K562 (cell line): ENCODE results near the gene SULT1A1. TPM values are rescaled to one million over a fixed set of nuclear protein-coding genes. Genes with fewer than 3 reads are reported as not detected.

ENCODE experiments used
- ATAC-seq: fragments of 200-7000 bp; cut with Tn5 transposase; 3 replicates; pipeline ENCODE4 v1.9.1; 2020; ENCODE audit warnings: moderate library complexity
- BruUV-seq: library from RNA; stranded (reverse); fragments of 400-500 nt; replicated peaks from 2 replicates; lab custom pipeline; 2021; lab: Mats Ljungman, UMichigan
- CTCF ChIA-PET: fragments of 300-600 bp; formaldehyde crosslinking; extraction: SDS; loops from one replicate; lab custom pipeline; 2021; ENCODE audit warnings: low intra/inter-chr PET ratio; lab: Yijun Ruan, JAX
- POLR2A ChIA-PET: fragments of 300-600, 350-650 bp; sonication (Branson Sonifier 250); formaldehyde crosslinking; extraction: SDS; loops from one replicate; lab custom pipeline; 2021; ENCODE audit warnings: antibody characterized with exemption, inconsistent platforms; lab: Yijun Ruan, JAX
- DNase-seq, 4 experiments: peaks; one replicate each; pipeline versions ENCODE4 v3.0.0 to v3.0.0-alpha.2; 2011 to 2018; ENCODE audit warnings: low spot score in 3 of 4, mixed read lengths in 3 of 4; ENCODE audit errors: extremely low read depth in 1 of 4
- FAIRE-seq: peaks from 2 replicates; lab custom pipeline; 2011; peaks lifted over from hg19 to GRCh38; lab: Jason Lieb, UNC
- H2AFZ ChIP-seq: 2 replicates; pipeline ENCODE4 v1.6.0; 2011; ENCODE audit warnings: low read depth, low read length, control low read depth, inconsistent platforms
- H3K27ac ChIP-seq: fragments of 200-600 bp; 3 replicates; pipeline ENCODE4 v1.8.0; 2011; ENCODE audit warnings: low read depth, mild to moderate bottlenecking, control low read depth, inconsistent platforms, low read length, moderate library complexity, mixed read lengths; ENCODE audit errors: extremely low read depth
- H3K27me3 ChIP-seq, 2 experiments: fragments of 300-600 bp in 1 of 2; 2 replicates in 1 of 2; 3 replicates in 1 of 2; pipeline versions ENCODE4 v1.6.0 to v1.8.0; 2011; ENCODE audit warnings: inconsistent platforms in 2 of 2, low read length in 2 of 2, mild to moderate bottlenecking in 1 of 2, mixed read lengths in 1 of 2, moderate library complexity in 1 of 2; ENCODE audit not compliant: control insufficient read depth in 2 of 2, insufficient read depth in 2 of 2
- H3K36me3 ChIP-seq: fragments of 300-600 bp; 3 replicates; pipeline ENCODE4 v1.8.0; 2011; ENCODE audit warnings: mild to moderate bottlenecking, low read length, inconsistent platforms; ENCODE audit not compliant: control insufficient read depth, insufficient read depth
- H3K4me1 ChIP-seq, 2 experiments: fragments of 200-600 bp in 1 of 2; replicated peaks in 1 of 2; 2 replicates in 1 of 2; 3 replicates in 1 of 2; pipeline versions ENCODE4 v1.5.1 to v1.8.0; 2011; ENCODE audit warnings: inconsistent platforms in 2 of 2, low read length in 2 of 2, mild to moderate bottlenecking in 1 of 2, mixed read lengths in 1 of 2, moderate library complexity in 1 of 2; ENCODE audit not compliant: control insufficient read depth in 2 of 2, insufficient read depth in 2 of 2
- H3K4me2 ChIP-seq: 2 replicates; pipeline ENCODE4 v1.6.1; 2011; ENCODE audit warnings: low read length, control low read depth, inconsistent platforms, mixed read lengths; ENCODE audit not compliant: insufficient read depth
- H3K4me3 ChIP-seq: fragments of 200-600 bp; sonication (generic), shearing (Covaris generic); 2 replicates; pipeline ENCODE4 v1.5.1; 2016; ENCODE audit warnings: control low read depth, inconsistent platforms
- H3K79me2 ChIP-seq: fragments of 200-600 bp; 3 replicates; pipeline ENCODE4 v1.8.0; 2011; ENCODE audit warnings: low read length, inconsistent platforms; ENCODE audit not compliant: control insufficient read depth, insufficient read depth
- H3K9ac ChIP-seq, 2 experiments: 2 replicates each; pipeline versions ENCODE4 v1.6.0 to v1.6.1; 2011; ENCODE audit warnings: low read depth in 2 of 2, low read length in 2 of 2, control low read depth in 1 of 2, inconsistent platforms in 1 of 2, mild to moderate bottlenecking in 1 of 2, mixed read lengths in 1 of 2; ENCODE audit not compliant: insufficient read depth in 1 of 2
- H3K9me1 ChIP-seq: one replicate; pipeline ENCODE4 v1.6.0; 2011; ENCODE audit warnings: inconsistent platforms, mild to moderate bottlenecking, low read length, moderate library complexity; ENCODE audit not compliant: control insufficient read depth, insufficient read depth
- H3K9me3 ChIP-seq: replicated peaks from 2 replicates; pipeline ENCODE4 v1.5.1; 2011; ENCODE audit warnings: low read depth, low read length, inconsistent platforms; ENCODE audit not compliant: control insufficient read depth, insufficient read depth
- H4K20me1 ChIP-seq: replicated peaks from 2 replicates; pipeline ENCODE4 v1.6.1; 2011; ENCODE audit warnings: low read length, inconsistent platforms, mixed read lengths; ENCODE audit not compliant: control insufficient read depth, insufficient read depth
- ARID1B ChIP-seq: fragments of 450-650 bp; IDR thresholded peaks from 2 replicates; pipeline ENCODE4 v1.6.1; 2016; ENCODE audit warnings: antibody characterized with exemption, mild to moderate bottlenecking, inconsistent platforms
- EZH2 ChIP-seq: IDR thresholded peaks from 2 replicates; pipeline ENCODE4 v1.6.1; 2012; ENCODE audit warnings: low read depth, mild to moderate bottlenecking, inconsistent platforms, low read length, borderline replicate concordance
- RBM22 ChIP-seq: fragments of 200-400 bp; formaldehyde crosslinking; IDR thresholded peaks from 2 replicates; pipeline ENCODE4 v1.6.1; 2018; ENCODE audit warnings: low read length, low read depth; ENCODE audit not compliant: poor library complexity, severe bottlenecking
- SETDB1 ChIP-seq: IDR thresholded peaks from one replicate; pipeline ENCODE4 v1.6.1; 2012; ENCODE audit warnings: low read length, control low read depth, inconsistent platforms
- ZNF280B ChIP-seq: fragments of 250-450 bp; sonication (Bioruptor Pico); IDR thresholded peaks from 2 replicates; pipeline ENCODE4 v1.5.1; 2021; ENCODE audit warnings: mild to moderate bottlenecking
- WGBS: fragments of 100-300 bp; shearing (Covaris generic); methylation state at CpG from one replicate; pipeline ENCODE4 v1.1.6; 2016; ENCODE audit warnings: low coverage, mixed read lengths; ENCODE audit not compliant: insufficient coverage; ENCODE audit errors: missing lambda C conversion rate; 5-methylcytosine and 5-hydroxymethylcytosine counted together
- in situ Hi-C: fragments of 300-500 bp; cut with MboI; formaldehyde crosslinking; loops from 4 replicates; pipeline ENCODE4 v1.15.0; 2018; ENCODE audit warnings: inconsistent platforms, mixed read lengths
- intact Hi-C: fragments of 100-400 bp; cut with micrococcal nuclease; formaldehyde crosslinking; loops from 2 replicates; pipeline ENCODE4 v1.14.2; 2022
- polyA plus RNA-seq, 8 experiments: library from polyadenylated mRNA; depleted of rRNA in 4 of 8; stranded (reverse) in 5 of 8; unstranded in 3 of 8; fragments of >200 nt; fragmentation: Nextera tagmentation in 2 of 8; fragmentation: Illumina TruSeq in 1 of 8; extraction: Ambion mirVana in 2 of 8; extraction: Trizol in 1 of 8; gene quantifications; 2 replicates each; pipeline versions ENCODE4 v1.2.1 to v1.2.3, GENCODE V29; 2011 to 2014; ENCODE audit warnings: inconsistent platforms in 1 of 8, missing spikeins in 1 of 8
- total RNA-seq, 7 experiments: library from RNA; depleted of rRNA in 6 of 7; stranded (reverse); fragments of >200 nt in 6 of 7; fragmentation: Illumina TruSeq in 2 of 7; extraction: Trizol in 2 of 7; gene quantifications; 2 replicates each; pipeline versions ENCODE4 v1.2.1 to v1.2.3, GENCODE V29; 2011 to 2021; ENCODE audit warnings: low replicate concordance in 1 of 7
- TF ChIP-seq, protein P1 (sequence below): fragments of 250-450 bp; sonication (Bioruptor Pico); IDR thresholded peaks from 2 replicates; pipeline ENCODE4 v1.9.0; 2021; ENCODE audit warnings: mild to moderate bottlenecking, inconsistent platforms
- TF ChIP-seq, protein P2 (sequence below): sonication (generic); formaldehyde crosslinking; IDR thresholded peaks from 2 replicates; pipeline ENCODE4 v1.8.1; 2022; ENCODE audit warnings: missing genetic modification reagents
- TF ChIP-seq, protein P3 (sequence below): fragments of 150-350 bp; IDR thresholded peaks from 2 replicates; pipeline ENCODE4 v1.6.1; 2014; ENCODE audit warnings: low read depth, mild to moderate bottlenecking, low read length, borderline replicate concordance

SULT1A1 gene
- total and polyA plus RNA-seq, 9 of the 15 experiments (the other 6 are each of a cell fraction or from before 2014, with no cell fraction given) = 3.4 to 30.1 (median 16.6) TPM

- TF ChIP-seq ARID1B (no peak), EZH2 (no peak), SETDB1 (no peak), RBM22 (no peak)
- TF ChIP-seq, protein P1, sequence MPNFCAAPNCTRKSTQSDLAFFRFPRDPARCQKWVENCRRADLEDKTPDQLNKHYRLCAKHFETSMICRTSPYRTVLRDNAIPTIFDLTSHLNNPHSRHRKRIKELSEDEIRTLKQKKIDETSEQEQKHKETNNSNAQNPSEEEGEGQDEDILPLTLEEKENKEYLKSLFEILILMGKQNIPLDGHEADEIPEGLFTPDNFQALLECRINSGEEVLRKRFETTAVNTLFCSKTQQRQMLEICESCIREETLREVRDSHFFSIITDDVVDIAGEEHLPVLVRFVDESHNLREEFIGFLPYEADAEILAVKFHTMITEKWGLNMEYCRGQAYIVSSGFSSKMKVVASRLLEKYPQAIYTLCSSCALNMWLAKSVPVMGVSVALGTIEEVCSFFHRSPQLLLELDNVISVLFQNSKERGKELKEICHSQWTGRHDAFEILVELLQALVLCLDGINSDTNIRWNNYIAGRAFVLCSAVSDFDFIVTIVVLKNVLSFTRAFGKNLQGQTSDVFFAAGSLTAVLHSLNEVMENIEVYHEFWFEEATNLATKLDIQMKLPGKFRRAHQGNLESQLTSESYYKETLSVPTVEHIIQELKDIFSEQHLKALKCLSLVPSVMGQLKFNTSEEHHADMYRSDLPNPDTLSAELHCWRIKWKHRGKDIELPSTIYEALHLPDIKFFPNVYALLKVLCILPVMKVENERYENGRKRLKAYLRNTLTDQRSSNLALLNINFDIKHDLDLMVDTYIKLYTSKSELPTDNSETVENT (CRISPR knock-in tag) = no peak
These were observed 19.2 kb downstream of the SULT1A1 start (continued) for GRCh38 chr16:28590384-28591340.

GRCh38 chr16:28589930-28590329 lies 19.9 kb downstream of the SULT1A1 start:
- no peak for DNase-seq
- Histone ChIP-seq H3K27ac (no peak overlapping the region), H3K79me2 (no peaks in the 10 kb centered on the region), H3K36me3 (peaks cover 39% of the 10 kb centered on the region; the same call in 2 of the 3 replicates), H4K20me1 (no peaks in the 10 kb centered on the region), H3K4me1 (no peaks in the 10 kb centered on the region), H3K9ac (no peak overlapping the region), H3K9me1 (no peaks in the 10 kb centered on the region), H3K4me2 (no peak overlapping the region), H3K4me3 (no peak overlapping the region), H3K27me3 (no peaks in the 10 kb centered on the region), H3K9me3 (no peaks in the 10 kb centered on the region), H2AFZ (no peak overlapping the region)
- CTCF ChIA-PET = no interaction called here
- no peak for FAIRE-seq
- 89% methylated on average over 10 of the region's 13 CpGs for WGBS
- BruUV-seq = no TSS peak
- no peak for ATAC-seq
- in situ Hi-C loops (no loop called here), intact Hi-C loops (no loop called here)
- POLR2A ChIA-PET = no interaction called here
- TF ChIP-seq ZNF280B (CRISPR knock-in tag) = no peak
- TF ChIP-seq, protein P2, sequence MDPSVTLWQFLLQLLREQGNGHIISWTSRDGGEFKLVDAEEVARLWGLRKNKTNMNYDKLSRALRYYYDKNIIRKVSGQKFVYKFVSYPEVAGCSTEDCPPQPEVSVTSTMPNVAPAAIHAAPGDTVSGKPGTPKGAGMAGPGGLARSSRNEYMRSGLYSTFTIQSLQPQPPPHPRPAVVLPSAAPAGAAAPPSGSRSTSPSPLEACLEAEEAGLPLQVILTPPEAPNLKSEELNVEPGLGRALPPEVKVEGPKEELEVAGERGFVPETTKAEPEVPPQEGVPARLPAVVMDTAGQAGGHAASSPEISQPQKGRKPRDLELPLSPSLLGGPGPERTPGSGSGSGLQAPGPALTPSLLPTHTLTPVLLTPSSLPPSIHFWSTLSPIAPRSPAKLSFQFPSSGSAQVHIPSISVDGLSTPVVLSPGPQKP = no peak
- TF ChIP-seq, protein P3, sequence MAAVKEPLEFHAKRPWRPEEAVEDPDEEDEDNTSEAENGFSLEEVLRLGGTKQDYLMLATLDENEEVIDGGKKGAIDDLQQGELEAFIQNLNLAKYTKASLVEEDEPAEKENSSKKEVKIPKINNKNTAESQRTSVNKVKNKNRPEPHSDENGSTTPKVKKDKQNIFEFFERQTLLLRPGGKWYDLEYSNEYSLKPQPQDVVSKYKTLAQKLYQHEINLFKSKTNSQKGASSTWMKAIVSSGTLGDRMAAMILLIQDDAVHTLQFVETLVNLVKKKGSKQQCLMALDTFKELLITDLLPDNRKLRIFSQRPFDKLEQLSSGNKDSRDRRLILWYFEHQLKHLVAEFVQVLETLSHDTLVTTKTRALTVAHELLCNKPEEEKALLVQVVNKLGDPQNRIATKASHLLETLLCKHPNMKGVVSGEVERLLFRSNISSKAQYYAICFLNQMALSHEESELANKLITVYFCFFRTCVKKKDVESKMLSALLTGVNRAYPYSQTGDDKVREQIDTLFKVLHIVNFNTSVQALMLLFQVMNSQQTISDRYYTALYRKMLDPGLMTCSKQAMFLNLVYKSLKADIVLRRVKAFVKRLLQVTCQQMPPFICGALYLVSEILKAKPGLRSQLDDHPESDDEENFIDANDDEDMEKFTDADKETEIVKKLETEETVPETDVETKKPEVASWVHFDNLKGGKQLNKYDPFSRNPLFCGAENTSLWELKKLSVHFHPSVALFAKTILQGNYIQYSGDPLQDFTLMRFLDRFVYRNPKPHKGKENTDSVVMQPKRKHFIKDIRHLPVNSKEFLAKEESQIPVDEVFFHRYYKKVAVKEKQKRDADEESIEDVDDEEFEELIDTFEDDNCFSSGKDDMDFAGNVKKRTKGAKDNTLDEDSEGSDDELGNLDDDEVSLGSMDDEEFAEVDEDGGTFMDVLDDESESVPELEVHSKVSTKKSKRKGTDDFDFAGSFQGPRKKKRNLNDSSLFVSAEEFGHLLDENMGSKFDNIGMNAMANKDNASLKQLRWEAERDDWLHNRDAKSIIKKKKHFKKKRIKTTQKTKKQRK = no peak
